Naive thymus-derived CD8-positive, alpha-beta T cell (primary cell): ENCODE data around the gene ITGAE. TPM values are rescaled to one million over a fixed set of nuclear protein-coding genes. Genes with fewer than 3 reads are reported as not detected.
"Not testable (repeated sequence)": the region's sequence is repeated elsewhere in the genome, so short reads cannot be mapped to it uniquely, and the experiment has no call there.

Experiments
- ATAC-seq, 2 donors: fragments of 150-1000 bp; cut with Tn5 transposase in 1 of 2; sonication (Bioruptor Pico), chemical (Tn5 transposase) in 1 of 2; 1 replicate in 1 of 2; 2 replicates in 1 of 2; pipeline ENCODE4 v1.10.0; 2021; ENCODE audit warnings: mild to moderate bottlenecking in 2 of 2, moderate library complexity in 2 of 2
- POLR2A ChIA-PET: fragments of 350-600 bp; sonication (Branson Sonifier 250); formaldehyde crosslinking; loops from one replicate; lab custom pipeline; 2021; ENCODE audit warnings: antibody characterized with exemption; lab: Charles Lee
- DNase-seq, 10 donors: peaks; one replicate each; pipeline versions ENCODE4 v3.0.0 to v3.0.0-alpha.2; 2020 to 2022
- H3K27ac Mint-ChIP-seq, 10 donors: one replicate each; pipeline ENCODE4 v1.8.0; 2020 to 2022; ENCODE audit warnings: mild to moderate bottlenecking in 10 of 10, mixed read lengths in 10 of 10, moderate library complexity in 4 of 10, inconsistent platforms in 1 of 10
- H3K27me3 Mint-ChIP-seq, 5 donors: one replicate each; pipeline ENCODE4 v1.8.0; 2021 to 2022; ENCODE audit warnings: mixed read lengths in 5 of 5
- H3K36me3 Mint-ChIP-seq, 3 donors: one replicate each; pipeline ENCODE4 v1.8.0; 2020 to 2022; ENCODE audit warnings: mixed read lengths in 3 of 3, mild to moderate bottlenecking in 2 of 3, inconsistent platforms in 1 of 3
- H3K4me1 Mint-ChIP-seq, 4 donors: one replicate each; pipeline ENCODE4 v1.8.0; 2021 to 2022; ENCODE audit warnings: mixed read lengths in 4 of 4
- H3K4me3 Mint-ChIP-seq, 10 donors: one replicate each; pipeline ENCODE4 v1.8.0; 2020 to 2022; ENCODE audit warnings: mild to moderate bottlenecking in 10 of 10, mixed read lengths in 10 of 10, moderate library complexity in 6 of 10, inconsistent platforms in 1 of 10
- H3K9me3 Mint-ChIP-seq, 9 donors: one replicate each; pipeline ENCODE4 v1.8.0; 2020 to 2022; ENCODE audit warnings: mixed read lengths in 9 of 9, mild to moderate bottlenecking in 3 of 9, inconsistent platforms in 1 of 9, moderate library complexity in 1 of 9
- polyA plus RNA-seq, 3 donors: library from polyadenylated mRNA; unstranded; fragments of 300-500 nt; fragmentation: Illumina TruSeq; gene quantifications; one replicate each; pipeline ENCODE4 v1.2.3, GENCODE V29; 2021
- total RNA-seq, 8 experiments: library from RNA in 2 of 8; stranded (reverse) in 2 of 8; gene quantifications; one replicate each; pipeline ENCODE4 v1.2.3 and lab custom pipeline; 2021 to 2026

ITGAE gene
- total and polyA plus RNA-seq, 5 experiments from 2014 or later: 24.5 to 58.1 (median 52.7) TPM

GRCh38 chr17:3785323-3785722 is 15.7 kb downstream of the ITGAE start:
- POLR2A ChIA-PET: interaction anchor here (0.7 kb wide), 1 partner anchor 33 kb away, joined by 3 read pairs; no protein-coding TSS in a partner anchor
- peaks cover 4 to 27% (median 16%) of the 10 kb centered on the region in 4 donors for H3K4me1 Mint-ChIP-seq
- H3K36me3 Mint-ChIP-seq, H3K27me3 Mint-ChIP-seq, H3K9me3 Mint-ChIP-seq, ATAC-seq, DNase-seq: not testable (repeated sequence)
- H3K4me3 Mint-ChIP-seq: peak overlapping the region in 1 of 10 donors; percentile 28
- H3K27ac Mint-ChIP-seq: peak overlapping the region in 1 of 10 donors; percentile 66

GRCh38 chr17:3782751-3783150 is 18.2 kb downstream of the ITGAE start:
- H3K36me3 Mint-ChIP-seq: no peaks in the 10 kb centered on the region
- no peak overlapping the region for H3K4me3 Mint-ChIP-seq
- no peaks in the 10 kb centered on the region for H3K27me3 Mint-ChIP-seq
- ATAC-seq (no peak), DNase-seq (no peak)
- H3K9me3 Mint-ChIP-seq: no peaks in the 10 kb centered on the region
- no peak overlapping the region for H3K27ac Mint-ChIP-seq
- peaks cover 4 to 9% (median 6%) of the 10 kb centered on the region in 4 donors for H3K4me1 Mint-ChIP-seq
- POLR2A ChIA-PET: no interaction called here

- POLR2A ChIA-PET: interaction anchor here (1.0 kb wide), 1 partner anchor 70 kb away, joined by 4 read pairs; no protein-coding TSS in a partner anchor
- Mint-ChIP-seq H3K36me3 (no peaks in the 10 kb centered on the region), H3K27ac (no peak overlapping the region), H3K4me1 (peaks cover 0 to 7% (median 4%) of the 10 kb centered on the region in 4 donors), H3K27me3 (no peaks in the 10 kb centered on the region), H3K9me3 (no peaks in the 10 kb centered on the region), H3K4me3 (no peak overlapping the region)
- no peak for DNase-seq
- no peak for ATAC-seq
These were observed 20.0 kb downstream of the ITGAE start for GRCh38 chr17:3780986-3781385.

GRCh38 chr17:3777366-3778120 is 23.4 kb downstream of the ITGAE start:
- POLR2A ChIA-PET: no interaction called here
- peak overlapping the region in 2 of 10 donors; percentile 51 to 75 for H3K27ac Mint-ChIP-seq

GRCh38 chr17:3773966-3774365 is 27.0 kb downstream of the ITGAE start:
- peaks cover 22 to 40% (median 38%) of the 10 kb centered on the region in 4 donors for H3K4me1 Mint-ChIP-seq
- no peak for ATAC-seq
- no peaks in the 10 kb centered on the region for H3K27me3 Mint-ChIP-seq
- H3K9me3 Mint-ChIP-seq: no peaks in the 10 kb centered on the region
- no peak overlapping the region for H3K4me3 Mint-ChIP-seq
- POLR2A ChIA-PET: no interaction called here
- no peak for DNase-seq
- H3K27ac Mint-ChIP-seq: no peak overlapping the region
- no peaks in the 10 kb centered on the region for H3K36me3 Mint-ChIP-seq

More at GRCh38 chr17:3777366-3778120, 23.4 kb downstream of the ITGAE start:
- Mint-ChIP-seq H3K36me3 (no peaks in the 10 kb centered on the region), H3K9me3 (no peaks in the 10 kb centered on the region), H3K4me1 (peaks cover 4 to 5% (median 4%) of the 10 kb centered on the region in 4 donors), H3K27me3 (no peaks in the 10 kb centered on the region), H3K4me3 (no peak overlapping the region)
- no peak for DNase-seq
- no peak for ATAC-seq

GRCh38 chr17:3773511-3773910 is 27.5 kb downstream of the ITGAE start:
- no peak overlapping the region for H3K4me3 Mint-ChIP-seq
- H3K36me3 Mint-ChIP-seq: peaks cover 0 to 2% (median 0%) of the 10 kb centered on the region in 3 donors
- POLR2A ChIA-PET: no interaction called here
- no peak for ATAC-seq
- no peak for DNase-seq
- H3K4me1 Mint-ChIP-seq: peaks cover 27 to 45% (median 43%) of the 10 kb centered on the region in 4 donors
- H3K27ac Mint-ChIP-seq: peak overlapping the region in 2 of 10 donors; percentile 11 to 37
- H3K27me3 Mint-ChIP-seq: no peaks in the 10 kb centered on the region
- peaks cover 0 to under 1% (median 0%) of the 10 kb centered on the region in 9 donors for H3K9me3 Mint-ChIP-seq

- H3K27ac Mint-ChIP-seq: peak overlapping the region in 6 of 10 donors; percentile 8 to 97 (median 66)
- peak overlapping the region in 2 of 10 donors; percentile 44 to 53 for H3K4me3 Mint-ChIP-seq
- H3K4me1 Mint-ChIP-seq: peaks cover 27 to 52% (median 50%) of the 10 kb centered on the region in 4 donors
- H3K36me3 Mint-ChIP-seq: peaks cover 0 to 5% (median 0%) of the 10 kb centered on the region in 3 donors
- DNase-seq: no peak
- POLR2A ChIA-PET: interaction anchor here (2.0 to 2.2 kb wide), 2 partner anchors 18 to 33 kb away, joined by 10 to 12 read pairs; no protein-coding TSS in a partner anchor
- no peaks in the 10 kb centered on the region for H3K27me3 Mint-ChIP-seq
- peaks cover 0 to 2% (median 0%) of the 10 kb centered on the region in 9 donors for H3K9me3 Mint-ChIP-seq
- ATAC-seq: no peak
These were observed 28.2 kb downstream of the ITGAE start for GRCh38 chr17:3772764-3773163.

GRCh38 chr17:3771140-3771539 is 29.8 kb downstream of the ITGAE start:
- H3K36me3 Mint-ChIP-seq: peaks cover 0 to 5% (median 0%) of the 10 kb centered on the region in 3 donors
- POLR2A ChIA-PET: interaction anchor here (0.7 to 2.2 kb wide), 8 partner anchors 11 to 75 kb away, joined by 3 to 12 read pairs (median 5); partner anchors contain the start of gene NCBP3
- no peaks in the 10 kb centered on the region for H3K27me3 Mint-ChIP-seq

GRCh38 chr17:3770466-3770865 is 30.5 kb downstream of the ITGAE start:
- peak overlapping the region; percentile 38 to 85 (median 58) for H3K4me3 Mint-ChIP-seq
- ATAC-seq: peak; percentile 68 to 83
- H3K36me3 Mint-ChIP-seq: peaks cover 0 to 5% (median 0%) of the 10 kb centered on the region in 3 donors
- peak in 9 of 10 donors; percentile 51 to 83 (median 74) for DNase-seq
- H3K27me3 Mint-ChIP-seq: no peaks in the 10 kb centered on the region
- peaks cover 39 to 75% (median 69%) of the 10 kb centered on the region in 4 donors for H3K4me1 Mint-ChIP-seq
- peak overlapping the region; percentile 82 to 98 (median 94) for H3K27ac Mint-ChIP-seq
- H3K9me3 Mint-ChIP-seq: peaks cover 0 to 4% (median 0%) of the 10 kb centered on the region in 9 donors
- POLR2A ChIA-PET: interaction anchor here (1.0 to 2.2 kb wide), 6 partner anchors 10 to 42 kb away, joined by 4 to 12 read pairs (median 6); no protein-coding TSS in a partner anchor

More at GRCh38 chr17:3771140-3771539, 29.8 kb downstream of the ITGAE start:
- ATAC-seq (peak; percentile 68 to 71), DNase-seq (peak in 9 of 10 donors; percentile 21 to 79 (median 53))
- peaks cover 32 to 69% (median 63%) of the 10 kb centered on the region in 4 donors for H3K4me1 Mint-ChIP-seq
- peak overlapping the region; percentile 11 to 85 (median 50) for H3K4me3 Mint-ChIP-seq
- peaks cover 0 to 2% (median 0%) of the 10 kb centered on the region in 9 donors for H3K9me3 Mint-ChIP-seq
- H3K27ac Mint-ChIP-seq: peak overlapping the region; percentile 82 to 98 (median 94)

GRCh38 chr17:3768769-3769168 is 32.2 kb downstream of the ITGAE start:
- Mint-ChIP-seq H3K4me3 (peak overlapping the region; percentile 2 to 82 (median 51)), H3K27ac (peak overlapping the region; percentile 66 to 97 (median 84)), H3K9me3 (peaks cover 0 to 4% (median 0%) of the 10 kb centered on the region in 9 donors), H3K4me1 (peaks cover 42 to 88% (median 86%) of the 10 kb centered on the region in 4 donors), H3K36me3 (peaks cover 0 to 5% (median 0%) of the 10 kb centered on the region in 3 donors), H3K27me3 (no peaks in the 10 kb centered on the region)
- DNase-seq (peak in 1 of 10 donors; percentile 62), ATAC-seq (no peak)
- POLR2A ChIA-PET: interaction anchor here (1.0 to 1.6 kb wide), 7 partner anchors 9 to 73 kb away, joined by 3 to 13 read pairs (median 5); partner anchors contain the start of gene P2RX5

GRCh38 chr17:3768341-3768740 is 32.6 kb downstream of the ITGAE start:
- POLR2A ChIA-PET: interaction anchor here (1.0 to 1.4 kb wide), 2 partner anchors 28 to 73 kb away, joined by 3 to 5 read pairs; partner anchors contain the start of gene P2RX5
- ATAC-seq: no peak
- H3K36me3 Mint-ChIP-seq: peaks cover 0 to 5% (median 0%) of the 10 kb centered on the region in 3 donors
- H3K27ac Mint-ChIP-seq: peak overlapping the region; percentile 66 to 97 (median 80)
- DNase-seq: peak in 1 of 10 donors; percentile 15
- peak overlapping the region in 9 of 10 donors; percentile 2 to 82 (median 53) for H3K4me3 Mint-ChIP-seq
- no peaks in the 10 kb centered on the region for H3K27me3 Mint-ChIP-seq
- peaks cover 44 to 92% (median 90%) of the 10 kb centered on the region in 4 donors for H3K4me1 Mint-ChIP-seq
- peaks cover 0 to 4% (median 0%) of the 10 kb centered on the region in 9 donors for H3K9me3 Mint-ChIP-seq

- H3K4me1 Mint-ChIP-seq: peaks cover 41 to 88% (median 84%) of the 10 kb centered on the region in 4 donors
- H3K36me3 Mint-ChIP-seq: peaks cover 0 to 5% (median 0%) of the 10 kb centered on the region in 3 donors
- H3K27ac Mint-ChIP-seq: peak overlapping the region in 9 of 10 donors; percentile 7 to 84 (median 66)
- H3K27me3 Mint-ChIP-seq: no peaks in the 10 kb centered on the region
- DNase-seq (peak in 5 of 10 donors; percentile 36 to 61 (median 48)), ATAC-seq (no peak)
- POLR2A ChIA-PET: interaction anchor here (1.0 to 1.6 kb wide), 2 partner anchors 11 to 15 kb away, joined by 3 read pairs; no protein-coding TSS in a partner anchor
- peak overlapping the region in 9 of 10 donors; percentile 14 to 67 (median 48) for H3K4me3 Mint-ChIP-seq
- peaks cover 0 to 4% (median 0%) of the 10 kb centered on the region in 9 donors for H3K9me3 Mint-ChIP-seq
These were observed 34.2 kb downstream of the ITGAE start for GRCh38 chr17:3766779-3767178.
